GM23248 (cell line): Measurements from ENCODE around the gene ANAPC2. TPM values are rescaled to one million over a fixed set of nuclear protein-coding genes. Genes with fewer than 3 reads are reported as not detected.

Source experiments
- DNase-seq: peaks from one replicate; pipeline ENCODE4 v3.0.0-alpha.2; 2015
- H2AFZ ChIP-seq: fragments of 200-600 bp; sonication (generic); 2 replicates; pipeline ENCODE4 v1.6.1; 2016; ENCODE audit warnings: antibody characterized with exemption
- H3F3A ChIP-seq: fragments of 200-600 bp; sonication (generic); 2 replicates; pipeline ENCODE4 v1.6.1; 2016; ENCODE audit warnings: mild to moderate bottlenecking, antibody characterized with exemption, mixed run types; ENCODE audit not compliant: insufficient read depth
- H3K27ac ChIP-seq: fragments of 200-600 bp; sonication (generic); 2 replicates; pipeline ENCODE4 v1.5.1; 2016; ENCODE audit warnings: mild to moderate bottlenecking
- H3K27me3 ChIP-seq: fragments of 200-600 bp; sonication (generic); replicated peaks from 2 replicates; pipeline ENCODE4 v1.6.1; 2016; ENCODE audit warnings: mild to moderate bottlenecking; ENCODE audit not compliant: insufficient read depth
- H3K36me3 ChIP-seq: fragments of 200-600 bp; sonication (generic); 2 replicates; pipeline ENCODE4 v1.6.1; 2016; ENCODE audit warnings: low read depth, mild to moderate bottlenecking
- H3K4me1 ChIP-seq: fragments of 200-600 bp; sonication (generic); 2 replicates; pipeline ENCODE4 v1.6.1; 2016; ENCODE audit warnings: mild to moderate bottlenecking; ENCODE audit not compliant: insufficient read depth
- H3K4me2 ChIP-seq: fragments of 200-600 bp; sonication (generic); one replicate; pipeline ENCODE4 v1.6.1; 2016; ENCODE audit warnings: mild to moderate bottlenecking; ENCODE audit not compliant: unreplicated experiment
- H3K4me3 ChIP-seq: fragments of 200-600 bp; sonication (generic); 2 replicates; pipeline ENCODE4 v1.5.1; 2016; ENCODE audit warnings: mild to moderate bottlenecking
- H3K79me2 ChIP-seq: fragments of 200-600 bp; sonication (generic); 2 replicates; pipeline ENCODE4 v1.6.1; 2016; ENCODE audit warnings: mild to moderate bottlenecking; ENCODE audit not compliant: insufficient read depth
- H3K9ac ChIP-seq: fragments of 200-600 bp; sonication (generic); 2 replicates; pipeline ENCODE4 v1.6.1; 2016; ENCODE audit warnings: mild to moderate bottlenecking
- H3K9me2 ChIP-seq: fragments of 200-600 bp; sonication (generic); 2 replicates; pipeline ENCODE4 v1.6.1; 2016; ENCODE audit warnings: mixed run types, mild to moderate bottlenecking, moderate library complexity; ENCODE audit not compliant: insufficient read depth
- H3K9me3 ChIP-seq: fragments of 200-600 bp; sonication (generic); one replicate; pipeline ENCODE4 v1.6.1; 2017; ENCODE audit warnings: low read depth
- H4K20me1 ChIP-seq: fragments of 200-600 bp; sonication (generic); 2 replicates; pipeline ENCODE4 v1.6.0; 2016; ENCODE audit not compliant: insufficient read depth
- EZH2 ChIP-seq: fragments of 200-600 bp; sonication (generic); IDR thresholded peaks from 2 replicates; pipeline ENCODE4 v1.6.1; 2018; ENCODE audit warnings: antibody characterized with exemption, mild to moderate bottlenecking; ENCODE audit not compliant: insufficient read depth, poor library complexity, severe bottlenecking
- EZH2phosphoT487 ChIP-seq: fragments of 200-600 bp; sonication (generic); IDR thresholded peaks from 2 replicates; pipeline ENCODE4 v1.6.1; 2018; ENCODE audit warnings: antibody characterized with exemption, moderate library complexity, mild to moderate bottlenecking, low read depth; ENCODE audit not compliant: insufficient read depth
- WGBS, 2 experiments: methylation state at CpG; one replicate each; pipeline ENCODE4 v1.1.6; 2015 to 2017; ENCODE audit warnings: low lambda C conversion rate in 2 of 2, low coverage in 1 of 2; ENCODE audit errors: missing lambda C conversion rate in 2 of 2; 5-methylcytosine and 5-hydroxymethylcytosine counted together
- in situ Hi-C: fragments of 300-500 bp; cut with MboI; formaldehyde crosslinking; loops from 2 replicates; pipeline ENCODE4 v1.15.0; 2020
- polyA plus RNA-seq: library from polyadenylated mRNA; unstranded; fragments of >200 nt; fragmentation: Nextera tagmentation; extraction: Ambion mirVana; gene quantifications from 2 replicates; pipeline ENCODE4 v1.2.1, GENCODE V29; 2016
- total RNA-seq: library from RNA; depleted of rRNA; stranded (reverse); fragments of >200 nt; shearing (Covaris generic); gene quantifications from 2 replicates; pipeline ENCODE4 v1.2.3, GENCODE V29; 2014

The ANAPC2 gene
- total and polyA plus RNA-seq, 2 experiments from 2014 or later: 13.6 to 24.0 TPM

DNA sequence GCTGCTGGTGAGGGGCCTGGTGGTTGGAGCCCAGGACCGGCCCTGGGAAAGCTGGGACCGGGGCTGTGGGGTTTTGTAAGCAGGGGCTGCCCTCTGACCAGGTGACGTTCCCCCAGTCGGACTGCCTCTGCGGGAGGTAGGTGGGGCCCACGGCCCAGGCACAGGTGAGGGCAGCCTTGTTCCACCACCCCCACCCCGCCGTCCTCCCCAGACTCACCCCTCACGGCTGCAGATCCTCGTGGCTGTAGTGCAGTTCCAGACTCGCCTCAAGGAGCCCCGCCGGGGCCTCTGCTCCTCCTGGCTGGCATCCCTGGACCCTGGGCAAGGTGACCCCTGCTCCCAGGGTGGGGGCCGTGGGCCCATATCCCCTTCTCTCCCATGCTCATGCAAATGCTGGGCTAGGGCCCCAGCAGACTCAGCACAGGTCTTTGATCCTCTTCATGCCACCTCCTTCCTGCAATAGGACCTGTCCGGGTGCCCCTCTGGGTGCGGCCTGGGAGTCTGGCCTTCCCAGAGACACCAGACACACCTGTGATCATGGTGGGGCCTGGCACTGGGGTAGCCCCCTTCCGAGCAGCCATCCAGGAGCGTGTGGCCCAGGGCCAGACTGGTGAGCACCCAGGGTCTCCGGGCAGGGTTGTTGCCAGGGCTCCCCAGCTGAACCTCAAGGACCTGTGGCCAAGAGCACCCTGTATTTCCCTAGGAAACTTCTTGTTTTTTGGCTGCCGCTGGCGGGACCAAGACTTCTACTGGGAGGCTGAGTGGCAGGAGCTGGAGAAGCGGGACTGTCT lies 27.0 kb upstream of the ANAPC2 start:
- TF ChIP-seq EZH2phosphoT487 (no peak), EZH2 (no peak)
- Histone ChIP-seq H3K4me1 (peaks cover 13% of the 10 kb centered on the region), H3K79me2 (no peaks in the 10 kb centered on the region), H3K27me3 (no peaks in the 10 kb centered on the region), H3F3A (no peaks in the 10 kb centered on the region), H2AFZ (no peak overlapping the region), H3K9me2 (no peaks in the 10 kb centered on the region), H3K27ac (no peak overlapping the region), H3K9ac (no peak overlapping the region), H3K36me3 (no peaks in the 10 kb centered on the region), H3K9me3 (no peaks in the 10 kb centered on the region), H4K20me1 (no peaks in the 10 kb centered on the region), H3K4me3 (no peak overlapping the region), H3K4me2 (no peak overlapping the region)
- WGBS, 2 experiments: 90 to 94% methylated on average over 14 to 22 of the region's 22 CpGs
- DNase-seq: no peak
- in situ Hi-C loops: loop anchor here (10.0 kb wide), 1 partner anchor 91 kb away; no protein-coding TSS in a partner anchor

DNA sequence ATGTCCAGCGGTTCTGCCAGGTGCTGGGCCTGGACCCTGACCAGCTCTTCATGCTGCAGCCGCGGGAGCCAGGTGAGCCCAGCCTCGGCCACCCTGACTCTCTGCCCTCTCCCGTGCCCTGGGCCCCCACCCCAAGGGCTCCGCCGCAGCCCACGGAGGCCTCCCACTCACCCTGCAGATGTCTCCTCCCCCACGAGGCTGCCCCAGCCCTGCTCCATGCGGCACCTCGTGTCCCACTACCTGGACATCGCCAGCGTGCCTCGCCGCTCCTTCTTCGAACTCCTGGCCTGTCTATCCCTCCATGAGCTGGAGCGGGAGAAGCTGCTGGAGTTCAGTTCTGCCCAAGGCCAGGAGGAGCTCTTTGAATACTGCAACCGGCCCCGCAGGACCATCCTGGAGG lies 26.3 kb upstream of the ANAPC2 start:
- no peak for DNase-seq
- no peak overlapping the region for H3K9ac ChIP-seq
- H3K4me3 ChIP-seq: no peak overlapping the region
- H3K27ac ChIP-seq: no peak overlapping the region
- TF ChIP-seq EZH2: no peak
- H3K36me3 ChIP-seq: no peaks in the 10 kb centered on the region
- H3K79me2 ChIP-seq: no peaks in the 10 kb centered on the region
- WGBS, 2 experiments: 84 to 92% methylated on average over 12 to 19 of the region's 19 CpGs
- H3K9me2 ChIP-seq: no peaks in the 10 kb centered on the region
- H3F3A ChIP-seq: no peaks in the 10 kb centered on the region
- H2AFZ ChIP-seq: no peak overlapping the region
- H4K20me1 ChIP-seq: no peaks in the 10 kb centered on the region
- no peak overlapping the region for H3K4me2 ChIP-seq
- no peaks in the 10 kb centered on the region for H3K9me3 ChIP-seq
- in situ Hi-C loops: loop anchor here (10.0 kb wide), 1 partner anchor 90 kb away; no protein-coding TSS in a partner anchor
- no peaks in the 10 kb centered on the region for H3K27me3 ChIP-seq
- H3K4me1 ChIP-seq: peaks cover 13% of the 10 kb centered on the region

DNA sequence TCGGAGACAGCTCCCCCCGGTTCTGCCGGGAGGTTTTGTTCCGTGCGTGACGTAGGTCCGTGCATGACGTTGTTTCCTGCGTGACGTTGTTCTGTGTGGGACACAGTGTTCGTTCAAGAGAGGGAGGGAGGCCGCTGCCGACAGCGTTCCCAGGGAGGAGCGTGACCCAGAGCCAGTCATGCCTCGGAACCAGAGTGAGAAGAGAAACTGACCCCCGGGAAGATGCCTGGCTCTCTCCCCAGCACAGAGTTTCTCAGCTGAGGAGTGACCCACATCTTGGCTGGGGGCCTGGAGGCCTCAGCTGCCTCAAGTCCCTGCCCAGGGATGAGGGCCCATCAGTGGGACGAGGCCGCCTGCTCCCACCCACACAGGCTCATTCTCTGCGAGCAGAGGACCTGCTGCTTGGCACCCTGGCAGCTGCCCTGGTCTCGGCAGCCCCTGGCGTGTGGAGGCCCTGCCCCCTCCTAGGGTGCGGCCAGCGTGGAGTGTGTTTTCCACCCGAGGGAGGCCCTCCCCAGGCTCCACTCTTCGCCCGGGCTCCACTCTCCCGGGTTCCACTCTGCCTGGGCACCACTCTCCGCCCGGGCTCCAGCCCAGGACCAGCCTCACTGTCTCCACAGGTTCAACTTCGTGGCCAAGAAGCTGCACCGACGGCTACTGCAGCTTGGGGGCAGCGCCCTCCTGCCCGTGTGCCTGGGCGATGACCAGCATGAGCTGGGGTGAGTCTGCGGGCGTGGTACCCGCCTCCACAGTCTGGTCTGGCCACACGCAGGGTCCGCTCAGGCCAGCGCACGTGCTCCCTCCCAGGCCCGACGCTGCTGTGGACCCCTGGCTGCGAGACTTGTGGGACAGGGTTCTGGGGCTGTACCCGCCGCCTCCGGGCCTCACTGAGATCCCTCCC lies 25.1 kb upstream of the ANAPC2 start:
- in situ Hi-C loops: loop anchor here (10.0 kb wide), 1 partner anchor 89 kb away; no protein-coding TSS in a partner anchor
- no peaks in the 10 kb centered on the region for H4K20me1 ChIP-seq
- 84 to 89% methylated on average over 48 to 49 of the region's 49 CpGs for WGBS, 2 experiments

DNA sequence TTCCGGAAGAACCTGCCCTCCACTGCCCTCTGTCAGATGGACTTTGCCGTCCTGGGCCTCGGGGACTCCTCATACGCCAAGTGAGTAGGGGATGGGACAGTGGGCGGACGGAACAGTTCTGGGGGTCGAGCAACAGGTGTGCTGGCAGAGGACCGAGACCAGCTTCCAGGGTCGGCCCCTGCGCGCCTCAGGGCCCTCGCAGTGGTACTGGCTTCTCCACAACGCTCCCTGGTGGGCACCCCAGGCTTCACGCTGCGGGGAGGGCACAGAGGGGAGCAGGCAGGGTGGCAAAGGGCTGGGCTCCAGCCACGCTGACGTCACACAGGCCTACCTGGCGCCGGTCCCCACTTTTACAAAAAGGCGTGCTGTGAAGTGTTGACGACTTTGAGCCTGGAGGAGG lies 24.2 kb upstream of the ANAPC2 start:
- in situ Hi-C loops: loop anchor here (10.0 kb wide), 1 partner anchor 88 kb away; no protein-coding TSS in a partner anchor
- 85 to 87% methylated on average over 20 to 21 of the region's 21 CpGs for WGBS, 2 experiments

More for the DNA sequence above, 25.1 kb upstream of the ANAPC2 start:
- H3K4me1 ChIP-seq: peaks cover 8% of the 10 kb centered on the region; the same call in 1 of the 2 replicates
- no peaks in the 10 kb centered on the region for H3K36me3 ChIP-seq
- TF ChIP-seq EZH2: no peak
- no peaks in the 10 kb centered on the region for H3K27me3 ChIP-seq
- no peak overlapping the region for H3K27ac ChIP-seq
- DNase-seq: peak; percentile 42
- no peak overlapping the region for H3K9ac ChIP-seq
- no peak overlapping the region for H3K4me2 ChIP-seq
- no peaks in the 10 kb centered on the region for H3K79me2 ChIP-seq
- H3K9me2 ChIP-seq: no peaks in the 10 kb centered on the region
- no peak overlapping the region for H3K4me3 ChIP-seq
- H3K9me3 ChIP-seq: no peaks in the 10 kb centered on the region
- no peaks in the 10 kb centered on the region for H3F3A ChIP-seq
- no peak overlapping the region for H2AFZ ChIP-seq

More for the DNA sequence above, 24.2 kb upstream of the ANAPC2 start:
- no peak for TF ChIP-seq EZH2phosphoT487
- TF ChIP-seq EZH2: no peak
- Histone ChIP-seq H3K9me2 (no peaks in the 10 kb centered on the region), H3K4me1 (peaks cover 8% of the 10 kb centered on the region; the same call in 1 of the 2 replicates), H3K36me3 (no peaks in the 10 kb centered on the region), H2AFZ (no peak overlapping the region), H3K27ac (no peak overlapping the region), H3K9me3 (no peaks in the 10 kb centered on the region), H3K27me3 (no peaks in the 10 kb centered on the region), H3K9ac (no peak overlapping the region), H4K20me1 (no peaks in the 10 kb centered on the region), H3K4me2 (no peak overlapping the region), H3F3A (no peaks in the 10 kb centered on the region), H3K4me3 (no peak overlapping the region), H3K79me2 (peaks cover under 1% of the 10 kb centered on the region; the same call in 1 of the 2 replicates)
- no peak for DNase-seq
